Ovary (tissue), 3 donors: Measurements from ENCODE around the gene AOC2.

Experiments used
- POLR2A ChIP-seq: fragments of 450-650 bp; IDR thresholded peaks from one replicate; pipeline ENCODE4 v1.6.1; 2017; ENCODE audit warnings: antibody characterized with exemption, mild to moderate bottlenecking, moderate library complexity
- TF ChIP-seq, protein P1 (sequence below), 3 donors: fragments of 450-650 bp in 2 of 3; fragments of 200-600 bp in 1 of 3; IDR thresholded peaks; one replicate each; pipeline versions ENCODE4 v1.5.1 to v1.8.0; 2016 to 2022; ENCODE audit warnings: antibody characterized with exemption in 3 of 3, mild to moderate bottlenecking in 1 of 3
- donor health status: DM: no; HTN: no; CAD: no.

DNA sequence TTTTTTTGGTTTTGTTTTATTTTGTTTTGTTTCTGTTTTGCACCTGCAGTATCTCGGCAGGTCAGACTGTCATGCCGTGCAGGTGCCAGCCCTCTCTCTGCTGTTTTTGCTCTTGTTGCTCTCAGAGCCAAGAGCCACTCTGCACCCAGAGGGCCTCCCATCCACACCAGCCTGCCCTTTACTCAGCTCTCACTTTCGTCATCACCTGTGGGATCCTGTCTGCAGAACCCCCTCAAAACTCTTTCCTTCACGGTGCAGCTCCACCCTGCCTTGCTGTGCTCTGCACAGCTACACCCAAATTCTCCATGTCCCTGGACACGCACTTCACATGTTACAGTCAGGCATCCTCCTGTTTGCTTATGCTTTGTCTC lies 9.2 kb downstream of the AOC2 start:
- TF ChIP-seq, protein P1, sequence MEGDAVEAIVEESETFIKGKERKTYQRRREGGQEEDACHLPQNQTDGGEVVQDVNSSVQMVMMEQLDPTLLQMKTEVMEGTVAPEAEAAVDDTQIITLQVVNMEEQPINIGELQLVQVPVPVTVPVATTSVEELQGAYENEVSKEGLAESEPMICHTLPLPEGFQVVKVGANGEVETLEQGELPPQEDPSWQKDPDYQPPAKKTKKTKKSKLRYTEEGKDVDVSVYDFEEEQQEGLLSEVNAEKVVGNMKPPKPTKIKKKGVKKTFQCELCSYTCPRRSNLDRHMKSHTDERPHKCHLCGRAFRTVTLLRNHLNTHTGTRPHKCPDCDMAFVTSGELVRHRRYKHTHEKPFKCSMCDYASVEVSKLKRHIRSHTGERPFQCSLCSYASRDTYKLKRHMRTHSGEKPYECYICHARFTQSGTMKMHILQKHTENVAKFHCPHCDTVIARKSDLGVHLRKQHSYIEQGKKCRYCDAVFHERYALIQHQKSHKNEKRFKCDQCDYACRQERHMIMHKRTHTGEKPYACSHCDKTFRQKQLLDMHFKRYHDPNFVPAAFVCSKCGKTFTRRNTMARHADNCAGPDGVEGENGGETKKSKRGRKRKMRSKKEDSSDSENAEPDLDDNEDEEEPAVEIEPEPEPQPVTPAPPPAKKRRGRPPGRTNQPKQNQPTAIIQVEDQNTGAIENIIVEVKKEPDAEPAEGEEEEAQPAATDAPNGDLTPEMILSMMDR (IDR thresholded peaks at IDR 0.05), result no peak
- TF ChIP-seq POLR2A, result no peak
